RPMI8226 (cell line): ENCODE data around the gene PDIA5.

Experiments used
- DNase-seq: peaks from one replicate; pipeline ENCODE4 v3.0.0-alpha.2; 2015

PDIA5 gene

DNA sequence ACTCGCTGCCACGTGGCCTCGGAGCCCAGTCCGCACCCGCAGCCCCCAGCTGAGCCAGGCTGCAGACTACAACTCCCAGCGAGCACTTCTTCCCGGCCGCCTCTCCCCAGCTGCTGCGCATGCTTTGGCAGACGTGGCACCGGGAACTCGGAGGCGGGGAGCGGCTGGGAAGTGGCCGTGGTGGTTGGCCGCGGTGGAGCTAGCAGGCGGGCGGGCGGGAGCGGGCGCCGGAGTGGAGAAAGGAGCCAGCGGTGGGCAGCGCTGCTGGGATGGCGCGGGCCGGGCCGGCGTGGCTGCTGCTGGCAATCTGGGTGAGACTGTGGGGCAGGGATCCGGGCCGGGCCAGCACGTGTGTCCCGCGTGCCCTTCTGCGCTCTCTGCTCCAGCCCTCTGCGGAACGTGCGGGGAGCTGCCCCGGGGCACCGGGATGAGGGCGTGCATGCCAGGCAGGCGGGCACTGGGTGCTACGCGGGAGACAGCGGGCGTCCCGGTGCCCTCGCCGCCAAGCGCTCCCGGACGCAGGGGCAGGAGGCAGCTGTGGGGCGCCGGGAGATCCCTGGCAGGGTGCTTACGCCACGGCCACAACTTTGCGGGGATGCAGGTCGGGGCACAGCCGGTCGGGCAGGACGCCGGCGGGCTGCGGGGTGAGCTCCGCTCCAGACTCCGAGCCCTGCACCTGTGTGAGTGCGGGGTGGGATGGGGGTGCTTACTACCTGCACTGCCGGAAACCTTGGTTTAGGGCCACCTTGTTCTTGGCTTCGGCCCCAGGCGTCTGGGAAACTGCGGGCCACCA lies at the start of gene PDIA5:
Gene PDIA5, plus strand, starts transcription at position 130 of the 793 bp plus-strand sequence. Its CDS starts 140 bp downstream, at position 270.
- DNase-seq = peak; percentile 91

DNA sequence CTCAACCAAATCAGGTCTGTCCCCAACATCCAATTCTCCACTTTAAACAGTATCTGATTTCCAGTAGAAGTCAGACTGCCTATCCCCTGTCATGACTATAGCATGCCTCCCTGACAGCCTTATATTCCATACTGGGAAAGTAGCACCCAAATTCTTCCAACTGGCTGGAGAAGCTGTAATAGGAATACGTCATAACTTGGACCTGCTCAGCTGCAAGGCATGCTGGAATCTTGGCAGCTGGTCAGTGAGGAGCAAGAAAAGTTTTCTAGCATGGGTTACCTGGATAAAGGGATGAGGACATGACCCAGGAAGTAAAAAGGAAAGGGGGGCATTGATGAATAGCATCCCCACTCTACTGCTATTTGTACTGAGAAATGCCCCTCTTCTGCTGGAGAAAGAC lies 48.1 kb upstream of the PDIA5 start:
- DNase-seq = no peak

DNA sequence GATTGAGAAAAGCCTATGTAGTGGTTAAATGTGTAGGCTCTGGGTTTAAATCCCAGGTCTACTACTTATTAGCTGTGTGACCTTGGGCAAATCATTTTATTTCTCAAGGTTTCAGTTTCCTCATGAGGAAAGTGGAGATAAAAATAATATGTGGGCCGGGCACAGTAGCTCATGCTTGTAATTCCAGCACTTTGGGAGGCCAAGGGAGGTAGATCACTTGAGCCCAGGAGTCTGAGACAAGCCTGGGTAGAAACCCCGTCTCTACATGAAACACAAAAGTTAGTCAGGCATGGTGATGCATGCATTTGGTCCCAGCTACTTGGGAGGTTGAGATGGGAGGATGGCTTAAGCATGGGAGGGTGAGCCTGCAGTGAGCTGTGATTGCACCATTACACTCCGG lies 47.7 kb upstream of the PDIA5 start:
- no peak for DNase-seq

DNA sequence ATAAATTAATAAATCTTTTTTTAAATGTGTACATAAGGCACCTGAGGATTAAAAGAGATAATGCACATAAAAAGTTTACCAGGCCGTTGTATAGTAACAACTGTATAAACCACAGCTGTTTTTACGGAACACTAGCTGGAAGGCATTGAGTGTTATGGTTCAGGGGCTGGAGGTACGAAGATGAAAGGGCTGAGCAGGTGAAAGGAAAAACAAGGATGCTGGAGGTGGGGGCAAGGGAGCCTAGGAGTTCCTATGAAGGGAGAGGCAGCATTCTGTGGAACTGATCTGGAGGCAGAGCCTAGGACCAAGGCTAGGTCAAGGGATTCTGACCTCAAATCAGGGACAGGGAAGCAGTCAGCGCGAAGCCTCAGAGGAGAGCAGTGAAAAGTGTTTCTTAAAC lies 47.2 kb upstream of the PDIA5 start:
- DNase-seq = no peak

DNA sequence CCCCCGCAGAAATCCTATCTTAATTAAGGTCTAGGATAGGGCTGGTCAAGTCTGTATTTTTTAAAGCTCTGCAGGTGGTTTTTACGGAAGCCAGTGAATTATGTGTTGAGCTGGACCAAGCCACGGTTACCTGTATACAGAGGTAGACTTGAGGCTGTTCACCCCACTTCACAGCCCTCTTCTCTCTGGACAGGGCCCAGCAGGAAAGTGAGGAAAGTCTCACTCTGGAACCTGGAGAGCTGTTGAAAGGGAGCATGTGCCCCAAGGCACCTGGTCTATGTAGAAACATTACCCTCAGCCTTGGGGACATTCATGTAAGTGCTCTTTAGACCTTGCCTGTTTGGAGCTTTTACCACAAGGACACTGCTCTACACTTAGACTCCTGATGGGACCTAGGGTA lies 46.1 kb upstream of the PDIA5 start:
- DNase-seq = no peak

DNA sequence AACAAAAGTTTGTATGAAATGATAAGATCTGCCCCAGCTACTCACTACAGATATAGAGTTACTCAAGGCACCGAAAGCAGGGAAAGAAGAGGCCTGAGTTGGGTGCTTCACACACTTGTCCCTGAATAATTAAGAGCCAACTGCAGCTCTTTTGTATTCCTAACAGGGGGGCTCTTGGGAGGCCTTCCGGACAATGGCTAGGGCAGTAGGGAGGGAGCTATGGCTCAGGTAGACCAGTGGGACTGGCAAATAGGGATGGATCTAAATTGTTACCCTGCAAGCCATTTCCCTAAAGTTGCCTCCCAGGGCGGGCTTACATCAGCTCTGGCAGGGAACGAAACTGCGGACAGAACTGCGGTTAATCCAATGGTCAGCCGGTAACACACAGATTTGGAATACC lies 45.4 kb upstream of the PDIA5 start:
- no peak for DNase-seq

DNA sequence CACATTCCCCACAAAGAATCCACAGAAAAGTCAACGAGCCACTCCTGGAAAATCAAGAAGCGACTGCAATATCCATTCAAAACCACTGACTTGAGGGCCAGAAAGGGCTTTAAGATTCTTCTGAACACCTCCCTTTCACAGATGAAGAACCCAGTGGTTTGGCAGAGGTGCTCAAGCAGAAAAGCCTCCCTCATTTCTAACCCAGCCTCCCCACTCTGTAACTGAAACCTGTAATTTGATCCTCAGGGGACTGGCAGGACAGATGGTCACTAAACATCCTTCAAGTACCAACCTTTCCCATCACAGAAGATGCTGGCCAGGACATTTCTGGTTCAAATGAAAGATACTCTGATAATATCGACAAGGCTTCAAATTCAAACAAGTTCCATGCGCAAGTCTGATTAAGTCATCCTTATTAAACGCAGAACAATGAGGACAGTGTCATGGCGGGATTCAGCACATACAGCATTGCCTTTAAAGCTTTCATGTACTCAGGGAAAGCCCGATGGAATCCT lies 44.8 kb upstream of the PDIA5 start:
- DNase-seq = no peak

DNA sequence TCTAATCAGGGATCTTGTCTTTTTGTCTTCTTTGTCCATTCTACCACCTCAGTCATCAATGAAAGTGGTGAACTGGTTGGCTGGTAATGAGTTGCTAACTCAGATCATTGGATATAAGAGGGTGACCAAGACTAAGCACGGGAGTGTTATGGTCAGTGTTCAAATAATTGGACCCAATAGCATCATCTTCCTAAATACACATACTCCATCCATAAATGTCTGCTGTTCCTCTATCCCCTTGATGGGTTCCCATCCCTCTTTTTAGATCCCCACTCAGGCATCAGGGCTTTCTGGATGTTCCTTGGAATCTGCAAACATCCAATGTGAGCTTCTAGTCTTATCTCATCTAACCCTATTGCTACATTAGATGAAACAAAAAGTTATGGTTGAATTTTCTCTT lies 42.8 kb upstream of the PDIA5 start:
- no peak for DNase-seq

DNA sequence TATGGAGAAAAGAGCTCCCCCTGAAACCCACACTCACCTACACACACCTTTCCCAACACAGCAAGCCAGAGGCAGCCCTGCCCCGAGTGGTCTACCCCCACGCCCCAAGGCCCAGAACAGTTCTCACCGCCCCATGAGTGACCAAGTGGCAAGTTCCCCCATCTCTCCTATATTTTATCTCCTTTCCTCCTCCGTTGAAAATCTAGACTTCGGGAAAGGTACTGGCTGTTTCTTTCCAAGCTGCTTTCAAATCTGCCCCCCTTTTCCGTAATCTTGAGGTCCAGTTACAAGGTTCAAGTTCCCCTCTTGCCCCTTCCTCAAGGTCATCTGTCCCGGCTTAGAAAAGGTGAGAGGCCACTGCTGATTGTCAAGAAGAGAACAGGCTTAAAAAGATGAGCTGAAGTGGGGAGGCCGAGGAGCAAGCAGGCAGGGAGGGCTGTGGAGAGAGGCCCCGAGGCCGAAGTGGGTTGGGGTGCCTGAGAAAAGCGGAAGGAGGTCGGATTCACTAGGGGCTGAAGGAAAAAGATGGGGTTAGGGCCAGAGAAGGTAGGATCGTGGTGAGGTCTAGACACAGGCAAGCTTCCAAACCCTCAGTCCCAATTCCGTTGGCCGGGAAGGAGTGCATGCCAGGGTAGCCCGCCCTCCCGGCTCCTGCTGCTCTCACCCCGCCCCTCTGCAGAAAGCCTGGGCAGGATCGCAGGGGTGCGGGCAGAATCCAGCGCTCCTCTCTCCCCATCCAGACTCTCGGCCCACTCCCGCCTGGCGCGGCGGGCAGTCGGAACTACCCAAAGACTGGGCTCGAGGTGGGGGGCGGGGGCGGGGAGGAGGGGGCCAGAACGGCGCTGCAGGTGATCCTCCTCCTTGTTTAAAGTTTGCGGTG lies 40.9 kb upstream of the PDIA5 start:
- DNase-seq = no peak

DNA sequence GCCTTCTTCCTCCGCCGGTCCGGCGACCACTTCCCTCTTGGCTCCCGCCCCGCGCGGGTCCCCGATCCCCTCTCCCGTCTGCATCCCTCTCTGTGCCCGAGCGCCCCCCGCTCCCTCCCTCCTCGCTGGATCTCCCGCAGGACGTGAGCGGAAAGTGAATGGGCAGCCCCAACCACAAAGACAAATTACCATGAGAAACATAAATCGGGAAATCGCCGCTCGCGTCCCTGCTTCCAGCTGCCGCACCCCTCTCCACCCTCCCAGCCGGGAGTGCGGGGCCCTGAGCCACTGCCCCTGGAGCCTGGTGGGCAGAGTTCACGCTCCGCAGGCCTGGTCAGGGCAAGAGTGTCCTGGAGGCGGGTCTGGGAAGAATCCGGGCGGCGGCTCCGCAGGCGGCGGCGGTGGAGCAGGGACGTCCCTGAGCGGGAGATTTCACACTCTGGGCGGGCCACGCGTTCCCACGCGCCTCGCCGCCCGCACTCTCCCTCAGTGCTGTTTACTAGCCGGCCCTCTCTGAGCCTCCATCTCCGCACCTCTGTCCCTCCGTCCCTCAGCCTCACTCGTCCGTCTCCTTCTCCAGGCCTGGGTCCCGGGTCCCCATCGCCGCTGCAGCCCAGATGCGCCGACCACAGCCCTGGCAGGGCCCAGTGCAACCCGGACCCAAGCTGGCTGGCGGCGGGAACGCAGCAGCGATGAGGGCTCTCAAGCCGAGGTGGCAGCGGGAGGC lies 40.1 kb upstream of the PDIA5 start:
- no peak for DNase-seq

DNA sequence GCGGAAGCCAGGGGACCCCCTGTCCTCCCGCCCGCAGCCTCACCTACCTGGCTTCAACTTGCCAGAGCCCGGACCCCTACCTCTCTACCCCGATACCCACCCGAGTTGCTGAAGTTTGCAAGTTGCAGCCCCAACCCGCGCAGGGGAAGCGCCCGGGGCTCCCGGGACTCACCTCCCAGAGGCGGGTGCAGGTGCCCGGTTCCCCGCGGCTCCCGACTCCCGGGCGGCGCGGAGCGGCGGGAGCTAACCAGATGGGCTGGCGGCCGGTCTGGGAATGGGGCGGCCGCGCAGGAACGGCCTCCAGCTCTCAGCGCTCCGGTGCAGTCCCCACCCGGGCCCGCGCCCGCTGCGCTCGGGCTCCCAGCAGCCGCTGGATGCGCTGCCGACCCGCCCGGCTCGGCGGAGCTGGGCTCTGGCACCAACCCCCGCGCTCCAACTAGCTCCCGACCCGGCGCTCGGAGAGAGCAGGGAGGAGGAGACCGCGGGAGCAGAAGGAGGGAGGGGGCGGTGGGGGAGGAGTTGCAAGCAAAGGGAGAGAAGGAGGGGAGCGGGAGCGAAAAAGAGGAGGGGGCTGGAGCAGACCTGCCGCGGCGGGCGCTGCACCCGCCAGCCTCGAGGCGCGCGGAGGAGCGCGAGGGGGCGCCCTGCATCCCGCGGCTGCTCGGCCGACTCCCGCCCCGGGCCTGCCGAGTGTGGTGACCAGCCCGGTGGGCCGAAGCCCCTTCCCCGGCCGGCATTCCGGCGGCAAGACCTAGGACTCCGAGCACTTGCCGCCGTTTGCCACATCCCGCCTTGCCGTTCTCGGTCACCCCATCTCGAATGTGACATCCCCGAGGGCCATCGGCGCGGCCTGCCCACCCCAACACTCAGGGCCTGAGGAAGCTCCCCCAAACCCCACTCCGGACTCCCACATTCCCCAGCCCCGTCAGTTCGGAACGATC lies 39.3 kb upstream of the PDIA5 start, which contains the start of gene SEMA5B:
Gene SEMA5B, minus strand, starts transcription at position 472 of the 941 bp plus-strand sequence. CDS start 66,500 bp downstream, outside the sequence.
- peak; percentile 28 for DNase-seq

DNA sequence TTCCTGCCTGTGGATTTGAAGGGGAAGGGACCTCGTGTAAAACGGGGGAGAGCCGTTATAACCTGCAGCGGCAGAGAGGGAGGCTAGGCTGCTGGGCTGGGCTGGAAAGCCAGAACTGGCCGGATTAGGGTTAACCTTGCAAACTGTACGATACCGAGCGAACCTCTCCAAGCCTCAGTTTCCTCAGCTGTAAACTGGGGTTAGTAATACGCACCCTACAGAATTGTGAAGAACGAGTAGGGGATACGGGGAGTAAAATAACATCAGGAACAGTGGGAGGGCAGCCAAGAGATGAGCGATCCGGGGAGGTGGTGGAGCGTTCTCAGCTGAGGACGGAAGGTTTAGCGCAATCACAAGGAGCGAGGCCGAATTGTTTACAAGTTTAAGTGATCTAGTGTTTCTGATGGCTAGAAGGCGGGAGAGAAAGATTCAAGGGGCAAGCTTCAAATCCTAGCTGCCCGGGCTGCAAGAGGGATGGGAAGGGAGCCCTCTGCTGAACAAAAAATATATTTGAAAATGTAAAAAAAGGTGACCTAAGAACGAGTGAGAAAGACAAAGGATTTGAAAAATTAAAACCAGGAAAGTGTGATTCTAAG lies 38.5 kb upstream of the PDIA5 start:
- DNase-seq = peak; percentile 55

DNA sequence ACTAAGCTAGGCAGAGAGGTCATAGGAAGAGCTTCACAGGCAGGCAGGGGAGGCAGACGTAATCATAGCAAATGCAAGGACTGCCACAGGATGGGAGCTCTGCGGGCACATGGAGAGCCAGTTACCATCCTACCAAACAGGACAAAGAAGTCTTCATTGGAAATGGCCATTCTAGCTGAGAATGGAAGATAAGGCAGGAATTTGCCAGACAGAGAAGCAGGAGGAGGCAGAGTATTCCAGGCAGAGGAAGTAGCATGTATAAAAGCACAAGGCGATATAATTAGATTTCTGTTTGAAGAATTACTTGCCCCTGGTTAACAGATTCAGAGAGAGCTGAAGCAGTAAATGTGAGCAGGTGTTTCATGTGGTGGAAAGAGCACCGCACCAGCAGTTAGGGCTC lies 35.8 kb upstream of the PDIA5 start:
- no peak for DNase-seq

DNA sequence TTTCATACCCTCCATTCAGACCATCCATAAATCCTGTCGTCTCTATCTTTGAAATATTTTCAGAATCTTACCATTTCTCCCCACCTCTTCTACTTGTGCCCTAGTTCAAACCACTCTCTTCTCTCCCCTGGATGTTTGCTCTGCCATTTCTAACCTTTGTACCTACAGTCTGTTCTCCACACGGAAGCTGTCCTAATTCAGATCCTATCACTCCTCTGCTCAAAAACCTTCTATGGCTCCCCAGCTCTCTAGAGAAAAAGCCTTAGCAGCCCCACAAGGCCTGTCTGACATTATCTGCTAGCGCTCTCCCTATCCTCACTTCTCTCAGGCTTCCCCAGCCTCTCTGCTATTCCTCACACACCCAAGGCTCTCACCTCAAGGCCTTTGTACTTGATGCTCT lies 34.8 kb upstream of the PDIA5 start:
- no peak for DNase-seq

DNA sequence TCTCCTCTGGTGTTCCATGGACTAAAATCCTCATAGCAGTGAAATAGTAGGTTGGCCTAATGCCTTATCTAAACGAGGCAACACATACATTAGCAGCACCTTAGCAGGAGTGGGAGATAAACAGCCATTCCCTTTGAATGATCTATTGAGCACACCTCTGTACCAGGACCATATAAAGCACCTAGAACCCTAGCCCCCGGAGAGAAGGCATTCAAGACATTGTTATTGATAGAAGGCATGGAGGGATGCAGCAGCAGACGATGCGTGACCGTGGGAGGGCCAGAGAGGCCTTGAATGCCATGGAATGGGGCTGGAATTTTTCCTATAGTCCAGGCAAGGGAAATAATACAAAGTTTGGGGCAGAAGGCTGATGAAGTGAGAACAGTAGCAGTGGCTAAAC lies 32.7 kb upstream of the PDIA5 start:
- DNase-seq = no peak

DNA sequence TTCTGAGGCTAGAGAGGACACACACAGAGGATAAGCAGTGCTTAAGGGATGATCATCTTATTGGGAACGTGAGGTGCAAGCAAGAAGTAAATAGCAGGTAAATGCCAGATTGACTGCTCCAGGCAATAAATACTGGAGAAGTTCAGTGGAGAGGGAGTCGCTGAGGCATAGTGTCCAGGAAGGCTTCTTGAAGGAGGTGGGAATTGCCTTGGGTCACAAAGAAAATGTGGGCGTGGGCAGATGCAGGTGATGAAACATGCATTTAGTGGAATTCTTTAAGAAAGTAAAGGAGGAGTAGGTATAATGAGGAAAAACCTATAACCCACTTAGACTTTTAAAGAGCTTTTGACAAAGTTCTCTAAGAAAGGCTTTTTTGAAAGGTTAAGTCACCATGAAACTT lies 31.8 kb upstream of the PDIA5 start:
- no peak for DNase-seq

DNA sequence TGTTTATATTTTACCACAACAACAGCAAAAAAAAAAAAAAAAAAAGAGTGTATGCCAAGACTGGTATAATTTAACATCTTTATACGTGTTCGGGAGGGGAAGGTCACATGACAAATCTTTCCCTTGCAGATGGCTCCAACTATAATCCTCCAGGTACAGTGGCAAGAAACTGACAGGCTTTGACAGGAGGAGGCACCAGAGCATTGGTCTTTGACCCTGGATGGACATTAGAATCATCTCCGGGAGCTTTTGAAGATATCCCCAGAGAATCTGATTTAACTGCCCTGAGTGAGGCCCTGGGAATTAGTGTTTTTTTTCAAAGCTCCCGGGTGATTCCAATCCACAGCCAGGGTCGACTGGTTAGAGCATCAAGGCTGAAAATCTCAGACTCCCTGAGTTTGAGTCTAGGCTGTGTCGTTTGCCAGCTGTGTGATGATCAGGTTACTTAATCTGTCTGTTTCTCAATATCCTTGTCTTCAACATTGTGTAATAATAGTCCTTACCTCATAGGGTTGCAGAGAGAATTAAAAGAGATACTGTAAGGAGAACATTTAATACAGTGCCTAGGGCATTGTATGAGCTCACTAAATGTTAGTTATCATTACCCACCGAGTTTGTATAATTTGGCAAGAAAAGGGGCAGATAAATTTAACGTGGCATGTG lies 30.3 kb upstream of the PDIA5 start:
- no peak for DNase-seq

DNA sequence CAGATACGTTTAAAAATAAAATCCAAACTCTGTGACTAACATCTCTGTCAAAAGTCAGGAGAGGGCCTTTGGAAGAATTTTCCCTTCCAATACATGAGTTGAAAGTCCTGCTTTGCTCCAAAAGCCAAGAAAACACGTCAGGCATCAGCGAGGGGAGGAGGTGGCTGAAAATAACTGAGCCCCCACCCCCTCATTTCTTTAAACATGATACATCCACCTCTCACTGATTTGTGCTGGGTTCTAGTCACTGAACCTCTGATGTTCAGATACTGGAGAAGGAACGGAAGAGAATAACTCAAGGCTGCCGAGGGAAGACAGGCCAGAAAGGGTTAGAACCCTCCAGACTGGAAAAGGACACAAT lies 29.8 kb upstream of the PDIA5 start:
- DNase-seq = no peak

DNA sequence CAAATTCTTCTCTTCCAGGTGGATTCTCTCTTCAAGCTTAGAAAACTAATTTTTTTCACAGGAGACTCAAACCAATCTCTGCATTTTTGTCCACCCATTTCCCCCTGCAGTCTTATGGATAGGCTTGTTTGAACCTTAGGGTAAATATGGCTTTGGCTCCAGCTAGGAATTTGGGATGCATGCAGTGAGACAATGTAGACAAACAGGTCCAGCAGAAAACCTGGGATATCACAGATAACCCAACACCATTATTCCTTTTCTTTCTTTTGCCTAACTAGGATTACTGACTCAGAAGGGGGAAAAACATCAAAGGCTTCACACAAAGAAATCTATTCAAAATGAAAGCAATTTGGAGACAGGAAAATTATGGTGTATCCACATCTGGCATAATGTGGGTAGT lies 28.1 kb upstream of the PDIA5 start:
- no peak for DNase-seq

DNA sequence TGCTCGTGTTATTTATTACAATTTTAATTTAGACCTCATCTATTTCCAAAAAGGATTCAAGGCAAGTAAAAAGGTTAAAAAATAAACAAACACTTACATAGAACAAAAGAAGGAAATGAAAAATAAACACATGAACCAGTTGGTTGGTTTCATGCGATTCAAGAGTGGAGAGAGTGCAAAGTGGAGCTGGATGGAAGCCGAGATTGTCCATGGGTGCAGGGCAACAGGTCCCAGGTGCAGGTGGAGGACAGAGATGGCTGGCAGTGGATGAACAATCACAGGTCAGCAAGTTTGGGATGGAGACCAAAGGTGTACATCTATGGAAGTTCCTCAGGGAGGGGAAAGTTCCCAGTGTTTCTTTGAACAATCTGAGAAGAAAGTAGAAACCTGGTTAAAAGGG lies 27.6 kb upstream of the PDIA5 start:
- peak; percentile 23 for DNase-seq

DNA sequence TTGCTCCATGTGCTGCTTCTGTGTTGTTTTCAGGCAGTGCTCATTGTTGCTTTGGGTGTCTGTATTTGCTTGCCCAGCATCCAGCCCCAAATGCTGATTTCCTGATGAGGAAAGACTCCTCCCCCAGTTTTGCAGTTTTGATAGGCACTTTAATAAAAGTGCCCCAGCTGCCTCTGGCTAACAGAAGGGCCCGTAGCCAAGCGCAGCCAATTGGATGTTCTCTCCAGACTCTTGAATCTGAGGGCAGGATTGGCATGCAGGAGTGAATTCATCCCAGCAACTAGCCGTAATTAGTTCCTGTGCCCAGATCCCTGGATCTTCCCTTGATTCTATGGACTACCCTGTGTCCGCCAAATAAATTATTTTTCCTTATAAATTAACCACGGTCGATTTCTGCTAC lies 24.4 kb upstream of the PDIA5 start:
- DNase-seq = no peak
